Subcutaneous abdominal adipose tissue (tissue), 5 donors: ENCODE results near the gene HIPK1.

Source experiments
- H3K27ac ChIP-seq: one replicate; pipeline ENCODE4 v1.7.0; 2013; ENCODE audit warnings: low read depth, mild to moderate bottlenecking, inconsistent platforms, low read length, moderate library complexity
- H3K27me3 ChIP-seq, 5 donors: one replicate each; pipeline ENCODE4 v1.7.0; 2013; ENCODE audit warnings: low read length in 5 of 5, inconsistent platforms in 1 of 5; ENCODE audit not compliant: control insufficient read depth in 5 of 5, insufficient read depth in 4 of 5
- H3K36me3 ChIP-seq, 5 donors: one replicate each; pipeline ENCODE4 v1.7.0; 2013; ENCODE audit warnings: low read length in 5 of 5; ENCODE audit not compliant: control insufficient read depth in 5 of 5, insufficient read depth in 5 of 5
- H3K4me1 ChIP-seq, 5 donors: one replicate each; pipeline ENCODE4 v1.7.0; 2013; ENCODE audit warnings: low read length in 5 of 5, mild to moderate bottlenecking in 3 of 5, moderate library complexity in 1 of 5; ENCODE audit not compliant: control insufficient read depth in 5 of 5, insufficient read depth in 5 of 5
- H3K4me3 ChIP-seq, 5 donors: one replicate each; pipeline ENCODE4 v1.7.0; 2013; ENCODE audit warnings: low read length in 5 of 5, low read depth in 1 of 5
- H3K9ac ChIP-seq, 5 donors: one replicate each; pipeline ENCODE4 v1.7.0; 2013; ENCODE audit warnings: low read length in 5 of 5, mild to moderate bottlenecking in 4 of 5, moderate library complexity in 3 of 5
- H3K9me3 ChIP-seq, 5 donors: one replicate each; pipeline ENCODE4 v1.7.0; 2013; ENCODE audit warnings: low read length in 5 of 5; ENCODE audit not compliant: control insufficient read depth in 5 of 5
- donor health status: healthy.
- donor health status: healthy.
- donor health status: healthy.
- donor health status: healthy.
- donor health status: healthy.

The HIPK1 gene

DNA sequence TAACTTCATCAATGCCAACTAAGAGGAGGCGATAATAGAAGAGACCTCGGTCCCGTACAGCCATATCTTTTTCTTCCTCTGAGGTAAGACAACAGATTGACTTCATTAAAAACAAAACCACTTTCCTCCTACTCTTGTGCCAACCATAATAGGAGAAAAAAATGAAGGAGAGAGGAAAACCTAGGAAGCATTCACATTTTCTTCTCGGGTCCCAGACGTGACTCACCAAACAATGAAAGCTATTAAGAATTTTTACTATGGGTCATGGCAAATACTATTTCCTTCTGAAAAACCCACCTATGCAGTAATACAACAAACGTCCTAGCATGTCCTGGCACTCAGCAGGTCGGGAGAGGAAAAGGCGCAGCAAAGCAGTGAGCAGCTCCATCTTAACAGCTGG is 33.2 kb upstream of the HIPK1 start:
- H3K4me1 ChIP-seq, result peaks cover 0 to 9% (median 0%) of the 10 kb centered on the region in 5 donors
- H3K9me3 ChIP-seq, result no peaks in the 10 kb centered on the region
- H3K36me3 ChIP-seq, result peaks cover 29 to 60% (median 41%) of the 10 kb centered on the region in 5 donors
- no peak overlapping the region for H3K4me3 ChIP-seq
- no peaks in the 10 kb centered on the region for H3K27me3 ChIP-seq
- H3K27ac ChIP-seq, result no peak overlapping the region
- H3K9ac ChIP-seq, result no peak overlapping the region

DNA sequence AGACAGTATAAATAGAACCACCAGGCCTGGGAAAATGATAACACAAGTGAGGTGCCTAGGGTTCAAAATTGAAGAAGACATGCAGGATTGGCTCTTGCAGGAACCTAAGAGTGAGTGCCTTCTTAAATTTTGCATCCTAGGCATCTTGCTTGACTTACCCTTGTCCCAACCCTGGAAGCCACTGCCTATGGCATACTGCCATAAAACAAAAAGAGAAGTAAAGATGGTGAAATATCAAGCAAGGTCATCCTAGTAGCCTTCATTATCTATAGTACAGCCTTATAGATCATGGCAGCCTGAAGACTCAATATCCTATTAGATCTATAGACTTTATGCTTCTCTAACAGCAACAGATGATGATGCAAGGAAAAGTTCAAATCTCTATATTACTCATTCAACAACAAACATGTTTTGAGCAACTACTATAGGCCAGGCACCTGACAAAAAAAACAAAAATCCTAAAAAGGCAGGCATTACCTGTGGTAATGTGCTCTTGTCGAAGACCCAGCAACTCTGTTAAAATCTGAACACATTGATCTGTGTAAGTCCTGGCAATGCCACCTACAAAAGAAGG is 30.8 kb upstream of the HIPK1 start:
- peaks cover 0 to 9% (median 2%) of the 10 kb centered on the region in 5 donors for H3K4me1 ChIP-seq
- H3K9me3 ChIP-seq, result no peaks in the 10 kb centered on the region
- no peaks in the 10 kb centered on the region for H3K27me3 ChIP-seq
- peaks cover 36 to 68% (median 47%) of the 10 kb centered on the region in 5 donors for H3K36me3 ChIP-seq
- H3K4me3 ChIP-seq, result no peak overlapping the region
- H3K27ac ChIP-seq, result no peak overlapping the region
- no peak overlapping the region for H3K9ac ChIP-seq

DNA sequence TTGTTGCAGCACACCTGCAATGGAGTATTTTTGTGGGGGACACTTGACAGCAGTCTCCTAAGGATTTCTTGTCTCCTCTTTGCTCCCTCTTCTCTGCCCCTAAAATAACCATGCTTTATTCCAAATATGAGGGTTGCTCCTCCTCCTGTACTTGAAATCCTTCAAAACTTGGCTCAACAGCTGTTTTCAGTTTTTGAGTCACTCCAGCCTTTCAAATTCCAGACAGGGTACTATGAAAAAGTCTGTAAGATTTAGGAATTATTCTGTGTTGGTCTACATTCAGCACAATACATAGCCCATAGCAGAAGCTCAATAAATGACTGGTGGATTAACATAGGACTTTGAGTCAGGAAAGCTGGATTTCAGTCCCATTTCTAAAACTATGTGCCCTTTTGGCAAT is 30.0 kb upstream of the HIPK1 start:
- H3K27me3 ChIP-seq, result no peaks in the 10 kb centered on the region
- no peak overlapping the region for H3K4me3 ChIP-seq
- no peak overlapping the region for H3K27ac ChIP-seq
- H3K4me1 ChIP-seq, result peaks cover 3 to 17% (median 10%) of the 10 kb centered on the region in 5 donors
- H3K9ac ChIP-seq, result no peak overlapping the region
- peaks cover 34 to 68% (median 47%) of the 10 kb centered on the region in 5 donors for H3K36me3 ChIP-seq
- H3K9me3 ChIP-seq, result no peaks in the 10 kb centered on the region

DNA sequence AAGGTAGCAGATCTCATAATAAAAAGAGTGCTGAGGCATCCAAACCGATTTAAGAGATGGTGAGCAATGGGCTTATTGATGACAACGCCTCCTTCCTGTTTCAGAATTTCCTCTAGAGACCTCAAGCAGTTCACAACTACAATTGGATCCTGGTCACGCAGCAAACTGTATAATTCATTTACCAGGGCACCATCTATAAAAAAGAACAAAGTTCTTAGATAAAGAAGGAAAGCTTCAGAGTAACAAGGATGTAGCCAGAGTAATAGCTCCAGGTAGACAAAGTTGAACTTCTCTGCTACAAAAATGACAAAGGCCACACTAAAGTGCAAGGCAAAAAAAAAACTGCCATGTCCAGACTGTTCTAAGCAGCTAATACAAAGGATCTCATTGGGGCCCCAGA is 27.9 kb upstream of the HIPK1 start:
- Histone ChIP-seq H3K27me3 (no peaks in the 10 kb centered on the region), H3K9ac (no peak overlapping the region), H3K36me3 (peaks cover 22 to 47% (median 28%) of the 10 kb centered on the region in 5 donors), H3K4me1 (peaks cover 9 to 31% (median 21%) of the 10 kb centered on the region in 5 donors), H3K27ac (no peak overlapping the region), H3K4me3 (no peak overlapping the region), H3K9me3 (no peaks in the 10 kb centered on the region)

DNA sequence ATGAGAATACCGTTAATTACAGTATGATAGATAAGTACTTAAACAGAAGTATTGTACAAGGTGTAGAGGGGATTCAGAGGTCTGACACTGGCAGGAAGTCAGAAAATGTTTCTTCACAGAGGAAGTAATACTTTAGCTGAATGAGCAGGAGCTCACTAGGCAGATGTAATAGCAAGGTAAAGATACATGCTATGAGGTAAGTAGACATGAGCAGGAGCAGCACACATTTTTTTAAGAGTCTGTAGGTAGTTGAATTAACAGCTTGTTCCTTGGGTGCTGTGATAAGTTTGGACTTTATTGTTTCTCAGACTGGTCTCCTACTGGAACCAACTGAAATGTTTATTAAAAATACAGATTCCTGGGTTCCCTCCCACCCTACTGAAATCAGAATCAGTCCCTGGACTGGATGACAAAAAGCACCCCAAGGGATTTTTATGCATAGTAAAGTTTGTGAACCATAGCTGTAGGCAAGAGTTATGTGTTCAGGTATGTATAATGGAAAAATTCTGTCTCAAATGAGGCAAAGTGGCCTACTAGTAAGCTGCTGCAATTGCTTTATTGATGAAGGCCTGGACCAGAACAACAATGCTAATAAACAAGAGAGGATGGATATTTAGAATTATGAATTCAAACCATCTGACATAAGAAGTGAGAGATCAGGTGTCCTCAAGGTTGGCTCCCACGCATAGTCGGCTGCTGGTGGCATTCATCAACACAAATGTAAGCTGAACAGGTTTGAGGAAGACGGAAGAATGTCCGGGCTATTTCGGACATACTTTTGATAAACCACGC is 25.4 kb upstream of the HIPK1 start:
- H3K27ac ChIP-seq, result peak overlapping the region; percentile 98
- no peaks in the 10 kb centered on the region for H3K9me3 ChIP-seq
- peaks cover 10 to 37% (median 24%) of the 10 kb centered on the region in 5 donors for H3K36me3 ChIP-seq
- peak overlapping the region; percentile 86 to 99 (median 90) for H3K4me3 ChIP-seq
- H3K27me3 ChIP-seq, result no peaks in the 10 kb centered on the region
- peak overlapping the region; percentile 71 to 99 (median 89) for H3K9ac ChIP-seq
- peaks cover 9 to 31% (median 26%) of the 10 kb centered on the region in 5 donors for H3K4me1 ChIP-seq

DNA sequence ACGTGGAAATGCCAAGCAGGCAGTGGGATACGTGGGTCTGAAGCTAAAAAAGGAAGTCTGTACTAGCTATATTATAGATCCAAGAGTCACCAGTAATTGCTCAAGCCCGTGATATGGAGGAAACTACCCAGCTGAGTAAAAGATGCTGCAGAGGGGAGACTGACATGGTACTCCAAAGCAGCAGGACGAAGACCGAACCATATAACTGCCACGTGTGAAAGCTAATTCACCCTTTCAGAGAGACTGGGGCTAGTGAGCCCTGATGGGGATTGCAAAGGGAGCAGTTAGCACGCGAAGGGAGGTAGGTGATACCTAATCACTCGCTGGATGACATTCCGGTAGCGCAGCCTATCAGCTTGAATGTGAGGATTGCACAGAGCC is 24.8 kb upstream of the HIPK1 start:
- Histone ChIP-seq H3K4me3 (peak overlapping the region; percentile 86 to 99 (median 90)), H3K36me3 (peaks cover 7 to 38% (median 26%) of the 10 kb centered on the region in 5 donors)

DNA sequence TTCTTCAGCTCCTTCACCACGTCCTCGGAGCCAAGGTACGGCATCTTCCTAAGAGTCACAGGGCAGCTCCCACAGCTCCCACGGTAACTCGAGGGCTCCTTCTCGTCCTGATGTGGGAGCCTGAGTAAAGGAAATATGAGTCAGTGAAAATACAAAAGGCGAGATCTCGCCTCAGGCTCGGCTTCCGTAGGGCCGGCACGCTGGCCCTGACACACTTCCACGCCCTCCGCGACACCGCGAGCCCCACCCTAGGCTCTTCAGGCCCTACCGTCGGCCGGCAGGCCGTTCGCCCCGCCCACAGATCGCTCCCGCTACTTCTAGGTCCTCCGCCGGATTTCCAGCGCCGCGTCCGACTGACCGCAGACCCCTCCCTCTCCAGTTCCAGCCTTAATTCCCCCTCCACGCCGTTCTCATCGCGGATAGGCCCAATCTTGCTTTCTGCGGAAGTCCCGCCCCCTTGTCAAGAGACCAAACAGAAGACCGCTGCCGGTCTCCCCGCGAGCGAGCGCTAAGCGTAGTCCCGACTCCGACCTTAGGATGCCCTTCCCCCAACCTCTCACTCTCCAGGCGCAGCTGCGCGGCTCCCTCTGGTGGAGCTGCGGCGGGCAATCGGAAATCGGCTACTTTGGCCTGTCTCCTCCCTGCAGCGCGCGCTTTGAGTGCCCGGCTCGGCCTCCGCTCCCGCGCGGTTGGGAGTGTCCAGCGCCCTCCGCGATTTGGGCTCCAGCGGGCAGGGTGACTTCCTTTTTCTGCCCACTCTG is 24.3 kb upstream of the HIPK1 start, which contains the start of the genes AP4B1 and DCLRE1B:
AP4B1 (minus strand) TSS at position 126 of the 761 bp plus-strand sequence; CDS start at position 44, 82 bp downstream.
DCLRE1B (plus strand) TSS at position 653 of the 761 bp plus-strand sequence. CDS start 261 bp downstream, outside the sequence.
- Histone ChIP-seq H3K36me3 (peaks cover 7 to 36% (median 22%) of the 10 kb centered on the region in 5 donors), H3K9me3 (no peaks in the 10 kb centered on the region), H3K4me3 (peak within 1 kb of the TSS; percentile 86 to 99 (median 91)), H3K27ac (peak within 1 kb of the TSS; percentile 98), H3K9ac (peak within 1 kb of the TSS; percentile 87 to 99 (median 95)), H3K4me1 (peaks cover 9 to 30% (median 25%) of the 10 kb centered on the region in 5 donors), H3K27me3 (no peaks in the 10 kb centered on the region)

More for the DNA sequence above, 24.8 kb upstream of the HIPK1 start:
- Histone ChIP-seq H3K4me1 (peaks cover 9 to 30% (median 26%) of the 10 kb centered on the region in 5 donors), H3K9me3 (no peaks in the 10 kb centered on the region), H3K27me3 (no peaks in the 10 kb centered on the region), H3K9ac (peak overlapping the region; percentile 71 to 99 (median 89)), H3K27ac (peak overlapping the region; percentile 98)

DNA sequence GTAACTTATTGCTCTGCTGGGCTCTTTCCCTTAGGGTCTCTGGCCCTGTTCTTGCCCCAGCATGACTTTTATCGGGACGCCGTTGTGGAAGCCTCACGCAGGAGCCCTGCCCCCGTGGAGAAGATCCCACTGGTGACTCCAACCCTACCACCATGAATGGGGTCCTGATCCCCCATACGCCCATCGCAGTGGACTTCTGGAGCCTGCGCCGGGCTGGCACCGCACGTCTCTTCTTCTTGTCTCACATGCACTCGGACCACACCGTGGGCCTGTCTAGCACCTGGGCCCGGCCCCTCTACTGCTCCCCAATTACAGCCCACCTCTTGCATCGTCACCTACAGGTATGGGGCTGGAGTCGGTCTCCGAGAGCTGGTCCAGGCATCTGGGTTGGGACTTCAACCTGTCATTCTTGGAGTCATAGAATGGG is 23.7 kb upstream of the HIPK1 start:
- Histone ChIP-seq H3K4me1 (peaks cover 9 to 30% (median 25%) of the 10 kb centered on the region in 5 donors), H3K9ac (peak overlapping the region; percentile 81 to 97 (median 89)), H3K9me3 (no peaks in the 10 kb centered on the region), H3K27ac (peak overlapping the region; percentile 98), H3K36me3 (peaks cover 7 to 37% (median 23%) of the 10 kb centered on the region in 5 donors), H3K4me3 (peak overlapping the region; percentile 86 to 93 (median 91)), H3K27me3 (no peaks in the 10 kb centered on the region)

DNA sequence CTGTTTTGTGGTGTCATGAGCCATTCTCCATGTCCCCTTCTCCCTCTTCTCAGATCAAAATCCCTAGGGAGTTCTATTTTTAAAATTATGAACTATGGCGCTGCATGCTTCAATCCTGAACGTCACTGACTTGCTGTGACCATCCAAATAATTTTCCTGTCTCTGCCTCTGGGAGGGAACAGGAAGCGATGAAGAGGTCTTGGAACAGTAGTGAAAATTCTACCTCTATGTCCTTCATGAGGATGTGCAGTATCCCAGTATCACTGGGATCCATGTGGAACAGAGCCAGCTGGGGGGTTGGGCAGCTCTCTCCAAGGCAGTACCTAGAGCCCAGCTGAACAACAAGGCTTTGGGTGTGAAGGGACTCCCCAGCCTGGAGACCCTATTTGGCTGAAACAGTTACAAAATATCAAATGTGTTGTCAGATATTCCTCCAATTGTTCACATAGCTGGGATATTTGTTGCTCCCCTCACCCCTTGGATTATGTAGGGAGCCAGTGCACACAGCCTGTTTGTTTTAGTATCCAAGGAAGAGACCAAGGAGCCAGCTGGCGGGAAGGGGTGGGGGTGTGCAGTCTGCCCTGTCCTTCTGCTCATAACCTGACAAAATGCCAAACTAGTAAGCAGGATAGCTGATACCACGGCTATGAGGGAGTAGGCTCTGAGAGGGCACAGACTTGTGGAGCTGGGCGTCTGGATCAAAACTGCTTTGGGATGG is 16.4 kb upstream of the HIPK1 start:
- peak overlapping the region; percentile 52 for H3K27ac ChIP-seq
- H3K9ac ChIP-seq, result peak overlapping the region in 1 of 5 donors; percentile 15
- peaks cover 0 to 16% (median 11%) of the 10 kb centered on the region in 5 donors for H3K4me1 ChIP-seq
- H3K9me3 ChIP-seq, result no peaks in the 10 kb centered on the region
- H3K27me3 ChIP-seq, result no peaks in the 10 kb centered on the region
- H3K4me3 ChIP-seq, result peak overlapping the region in 1 of 5 donors; percentile 1
- H3K36me3 ChIP-seq, result peaks cover 2 to 41% (median 30%) of the 10 kb centered on the region in 5 donors
